WTC11 (cell line): ENCODE measurements around the gene UBE2K.
"Not testable (repeated sequence)": the region's sequence is repeated elsewhere in the genome, so short reads cannot be mapped to it uniquely, and the experiment has no call there.

ENCODE experiments used
- MAX ChIP-seq: sonication (generic); formaldehyde crosslinking; IDR thresholded peaks from 2 replicates; pipeline ENCODE4 v1.8.0; 2022; ENCODE audit warnings: mild to moderate bottlenecking, missing genetic modification reagents
- NFYB ChIP-seq: sonication (generic); formaldehyde crosslinking; conservative IDR thresholded peaks from 2 replicates; pipeline ENCODE4 v1.8.0; 2022; ENCODE audit warnings: low read depth, missing genetic modification reagents
- ZNF138 ChIP-seq: sonication (generic); formaldehyde crosslinking; conservative IDR thresholded peaks from 2 replicates; pipeline ENCODE4 v1.8.1; 2022; ENCODE audit warnings: mild to moderate bottlenecking, moderate library complexity, missing genetic modification reagents
- ZNF232 ChIP-seq: sonication (generic); formaldehyde crosslinking; IDR thresholded peaks from 2 replicates; pipeline ENCODE4 v1.8.0; 2022; ENCODE audit warnings: mild to moderate bottlenecking, missing genetic modification reagents
- TF ChIP-seq, protein P1 (sequence below): fragments of 200-600 bp; IDR thresholded peaks from 2 replicates; pipeline ENCODE4 v1.8.0; 2022; ENCODE audit warnings: antibody characterized with exemption

DNA sequence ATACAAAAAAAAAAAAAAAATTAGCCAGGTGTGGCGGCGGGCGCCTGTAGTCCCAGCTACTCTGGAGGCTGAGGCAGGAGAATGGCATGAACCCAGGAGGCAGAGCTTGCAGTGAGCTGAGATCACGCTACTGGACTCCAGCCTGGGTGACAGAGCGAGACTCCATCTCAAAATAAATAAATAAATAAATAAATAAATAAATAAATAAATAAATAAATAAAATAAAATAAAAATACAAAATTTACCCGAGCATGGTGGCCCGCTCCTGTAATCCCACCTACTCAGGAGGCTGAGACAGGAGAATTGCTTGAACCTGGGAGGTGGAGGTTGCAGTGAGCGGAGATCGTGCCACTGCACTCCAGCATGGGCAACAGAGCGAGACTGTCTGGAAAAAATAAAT, 22.3 kb upstream of the UBE2K start:
- not testable (repeated sequence) for TF ChIP-seq MAX, ZNF138, NFYB, ZNF232 (CRISPR knock-in tag)
- TF ChIP-seq, protein P1, sequence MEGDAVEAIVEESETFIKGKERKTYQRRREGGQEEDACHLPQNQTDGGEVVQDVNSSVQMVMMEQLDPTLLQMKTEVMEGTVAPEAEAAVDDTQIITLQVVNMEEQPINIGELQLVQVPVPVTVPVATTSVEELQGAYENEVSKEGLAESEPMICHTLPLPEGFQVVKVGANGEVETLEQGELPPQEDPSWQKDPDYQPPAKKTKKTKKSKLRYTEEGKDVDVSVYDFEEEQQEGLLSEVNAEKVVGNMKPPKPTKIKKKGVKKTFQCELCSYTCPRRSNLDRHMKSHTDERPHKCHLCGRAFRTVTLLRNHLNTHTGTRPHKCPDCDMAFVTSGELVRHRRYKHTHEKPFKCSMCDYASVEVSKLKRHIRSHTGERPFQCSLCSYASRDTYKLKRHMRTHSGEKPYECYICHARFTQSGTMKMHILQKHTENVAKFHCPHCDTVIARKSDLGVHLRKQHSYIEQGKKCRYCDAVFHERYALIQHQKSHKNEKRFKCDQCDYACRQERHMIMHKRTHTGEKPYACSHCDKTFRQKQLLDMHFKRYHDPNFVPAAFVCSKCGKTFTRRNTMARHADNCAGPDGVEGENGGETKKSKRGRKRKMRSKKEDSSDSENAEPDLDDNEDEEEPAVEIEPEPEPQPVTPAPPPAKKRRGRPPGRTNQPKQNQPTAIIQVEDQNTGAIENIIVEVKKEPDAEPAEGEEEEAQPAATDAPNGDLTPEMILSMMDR, result not testable (repeated sequence)
